GM23248 (cell line): ENCODE data around the gene ZBTB45.

ENCODE experiments used
- EZH2 ChIP-seq: fragments of 200-600 bp; sonication (generic); IDR thresholded peaks from 2 replicates; pipeline ENCODE4 v1.6.1; 2018; ENCODE audit warnings: antibody characterized with exemption, mild to moderate bottlenecking; ENCODE audit not compliant: insufficient read depth, poor library complexity, severe bottlenecking
- EZH2phosphoT487 ChIP-seq: fragments of 200-600 bp; sonication (generic); IDR thresholded peaks from 2 replicates; pipeline ENCODE4 v1.6.1; 2018; ENCODE audit warnings: antibody characterized with exemption, moderate library complexity, mild to moderate bottlenecking, low read depth; ENCODE audit not compliant: insufficient read depth

GRCh38 chr19:58551577-58552471 lies 32.2 kb upstream of the ZBTB45 start:
- TF ChIP-seq EZH2phosphoT487 (no peak), EZH2 (no peak)
